Stomach (tissue), 9 donors: Measurements from ENCODE around the gene GNG7. TPM values are rescaled to one million over a fixed set of nuclear protein-coding genes. Genes with fewer than 3 reads are reported as not detected.

ENCODE experiments used
- DNase-seq, 2 donors: peaks; one replicate each; pipeline versions ENCODE4 v3.0.0 to v3.0.0-alpha.2; 2013 to 2019
- H3K27ac ChIP-seq, 5 donors: fragments of 200-600 bp in 4 of 5; sonication (generic) in 4 of 5; one replicate each; pipeline ENCODE4 v1.5.1; 2013 to 2019; ENCODE audit warnings: mild to moderate bottlenecking in 1 of 5, moderate library complexity in 1 of 5
- H3K27me3 ChIP-seq, 3 donors: fragments of 200-600 bp; sonication (generic); one replicate each; pipeline ENCODE4 v1.5.1; 2017 to 2019; ENCODE audit warnings: mixed run types in 1 of 3
- H3K36me3 ChIP-seq, 4 donors: fragments of 200-600 bp; sonication (generic); 1 replicate in 3 of 4; 2 replicates in 1 of 4; pipeline ENCODE4 v1.5.1; 2016 to 2019
- H3K4me1 ChIP-seq, 4 donors: fragments of 200-600 bp; sonication (generic); one replicate each; pipeline ENCODE4 v1.5.1; 2016 to 2019
- H3K4me3 ChIP-seq, 4 donors: fragments of 200-600 bp; sonication (generic) in 3 of 4; one replicate each; pipeline ENCODE4 v1.5.1; 2016 to 2019; ENCODE audit warnings: mild to moderate bottlenecking in 1 of 4
- H3K9me3 ChIP-seq, 4 donors: fragments of 200-600 bp; sonication (generic); one replicate each; pipeline ENCODE4 v1.5.1; 2016 to 2019
- CTCF ChIP-seq, 7 experiments: fragments of 450-650 bp in 4 of 7; fragments of 200-600 bp in 3 of 7; sonication (generic) in 3 of 7; IDR thresholded peaks; one replicate each; pipeline ENCODE4 v1.5.1; 2016 to 2019; ENCODE audit warnings: antibody characterized with exemption in 7 of 7, control low read depth in 2 of 7, mild to moderate bottlenecking in 1 of 7
- EP300 ChIP-seq: sonication (generic); formaldehyde crosslinking; IDR thresholded peaks from one replicate; pipeline ENCODE4 v1.6.1; 2017; ENCODE audit warnings: antibody characterized with exemption
- POLR2A ChIP-seq, 4 donors: fragments of 450-650 bp; IDR thresholded peaks; one replicate each; pipeline ENCODE4 v1.6.1; 2016; ENCODE audit warnings: antibody characterized with exemption in 4 of 4, control low read depth in 2 of 4, mild to moderate bottlenecking in 1 of 4, moderate library complexity in 1 of 4
- POLR2AphosphoS5 ChIP-seq, 3 donors: sonication (generic); formaldehyde crosslinking; IDR thresholded peaks; one replicate each; pipeline ENCODE4 v1.6.1; 2016; ENCODE audit warnings: antibody characterized with exemption in 3 of 3
- WGBS, 5 donors: extraction: QIAGEN DNeasy Blood & Tissue Kit in 3 of 5; methylation state at CpG; one replicate each; pipeline versions ENCODE4 v1.1.5 to v1.1.7; 2013 to 2018; 5-methylcytosine and 5-hydroxymethylcytosine counted together
- intact Hi-C: fragments of 100-400 bp; cut with DNase I; formaldehyde crosslinking; loops from one replicate; pipeline ENCODE4 v1.15.1; 2023; ENCODE audit warnings: low total_unique reads
- polyA plus RNA-seq, 3 donors: library from polyadenylated mRNA; stranded (reverse); fragments of 200-250 nt; gene quantifications; one replicate each; pipeline ENCODE4 v1.2.3, GENCODE V29; 2013
- total RNA-seq, 5 donors: library from RNA; depleted of rRNA; stranded (reverse); fragments of >200 nt; gene quantifications; one replicate each; pipeline versions ENCODE4 v1.1.0 to v1.2.3, GENCODE V29; 2014 to 2016
- donor health status: healthy with polysubstance abuse.
- donor health status: Bipolar disorder and iron deficiency.
- donor health status: healthy.

The GNG7 gene
- total and polyA plus RNA-seq, 8 donors = 0.58 to 15.1 (median 4.3) TPM

- Histone ChIP-seq H3K4me3 (no peak overlapping the region), H3K9me3 (no peaks in the 10 kb centered on the region), H3K27me3 (no peaks in the 10 kb centered on the region), H3K4me1 (peaks cover 15 to 28% (median 22%) of the 10 kb centered on the region in 4 donors), H3K27ac (no peak overlapping the region), H3K36me3 (peaks cover 0 to 3% (median 0%) of the 10 kb centered on the region in 4 donors)
- TF ChIP-seq CTCF (IDR thresholded peaks at IDR 0.05) = no peak
- TF ChIP-seq POLR2AphosphoS5 (IDR thresholded peaks at IDR 0.05) = no peak
- TF ChIP-seq POLR2A (IDR thresholded peaks at IDR 0.05) = no peak
- TF ChIP-seq EP300 = no peak
- WGBS, 5 donors = 89 to 96% (median 92%) methylated on average over 7 of the region's 7 CpGs
- intact Hi-C loops = no loop called here
- DNase-seq = no peak
Observed at GRCh38 chr19:2641332-2641698, 61.2 kb downstream of the GNG7 start.

- Histone ChIP-seq H3K36me3 (peaks cover 0 to 3% (median 0%) of the 10 kb centered on the region in 4 donors), H3K27me3 (no peaks in the 10 kb centered on the region), H3K9me3 (no peaks in the 10 kb centered on the region), H3K27ac (no peak overlapping the region), H3K4me3 (no peak overlapping the region), H3K4me1 (peaks cover 16 to 34% (median 27%) of the 10 kb centered on the region in 4 donors)
- DNase-seq = no peak
- intact Hi-C loops = no loop called here
- TF ChIP-seq POLR2AphosphoS5 (IDR thresholded peaks at IDR 0.05) (no peak), CTCF (IDR thresholded peaks at IDR 0.05) (no peak), POLR2A (IDR thresholded peaks at IDR 0.05) (no peak), EP300 (no peak)
- 85 to 91% (median 88%) methylated on average over 15 to 17 of the region's 17 CpGs for WGBS, 5 donors
Observed at GRCh38 chr19:2640563-2641331, 61.7 kb downstream of the GNG7 start.

- Histone ChIP-seq H3K27me3 (no peaks in the 10 kb centered on the region), H3K9me3 (no peaks in the 10 kb centered on the region), H3K36me3 (peaks cover 0 to 3% (median 0%) of the 10 kb centered on the region in 4 donors), H3K4me1 (peaks cover 16 to 41% (median 33%) of the 10 kb centered on the region in 4 donors), H3K4me3 (no peak overlapping the region), H3K27ac (no peak overlapping the region)
- intact Hi-C loops = no loop called here
- no peak for DNase-seq
- 58 to 77% (median 67%) methylated on average over 2 of the region's 2 CpGs for WGBS, 5 donors
- TF ChIP-seq CTCF (IDR thresholded peaks at IDR 0.05) (no peak), EP300 (no peak), POLR2AphosphoS5 (IDR thresholded peaks at IDR 0.05) (no peak), POLR2A (IDR thresholded peaks at IDR 0.05) (no peak)
Observed at GRCh38 chr19:2639999-2640398, 62.5 kb downstream of the GNG7 start.

GRCh38 chr19:2638417-2638940 lies 64.0 kb downstream of the GNG7 start:
- intact Hi-C loops = no loop called here
- WGBS, 5 donors = 34 to 67% (median 49%) methylated on average over 3 of the region's 3 CpGs

More at GRCh38 chr19:2638417-2638940, 64.0 kb downstream of the GNG7 start:
- DNase-seq = no peak
- no peak overlapping the region for H3K27ac ChIP-seq
- no peak for TF ChIP-seq POLR2AphosphoS5 (IDR thresholded peaks at IDR 0.05)
- TF ChIP-seq CTCF (IDR thresholded peaks at IDR 0.05) = no peak
- TF ChIP-seq EP300 = no peak
- TF ChIP-seq POLR2A (IDR thresholded peaks at IDR 0.05) = no peak
- H3K9me3 ChIP-seq = no peaks in the 10 kb centered on the region
- H3K36me3 ChIP-seq = no peaks in the 10 kb centered on the region
- H3K4me3 ChIP-seq = no peak overlapping the region
- peaks cover 21 to 57% (median 46%) of the 10 kb centered on the region in 4 donors for H3K4me1 ChIP-seq
- no peaks in the 10 kb centered on the region for H3K27me3 ChIP-seq
